ENCODE measurements around the gene BBOX1.

The BBOX1 gene

DNA sequence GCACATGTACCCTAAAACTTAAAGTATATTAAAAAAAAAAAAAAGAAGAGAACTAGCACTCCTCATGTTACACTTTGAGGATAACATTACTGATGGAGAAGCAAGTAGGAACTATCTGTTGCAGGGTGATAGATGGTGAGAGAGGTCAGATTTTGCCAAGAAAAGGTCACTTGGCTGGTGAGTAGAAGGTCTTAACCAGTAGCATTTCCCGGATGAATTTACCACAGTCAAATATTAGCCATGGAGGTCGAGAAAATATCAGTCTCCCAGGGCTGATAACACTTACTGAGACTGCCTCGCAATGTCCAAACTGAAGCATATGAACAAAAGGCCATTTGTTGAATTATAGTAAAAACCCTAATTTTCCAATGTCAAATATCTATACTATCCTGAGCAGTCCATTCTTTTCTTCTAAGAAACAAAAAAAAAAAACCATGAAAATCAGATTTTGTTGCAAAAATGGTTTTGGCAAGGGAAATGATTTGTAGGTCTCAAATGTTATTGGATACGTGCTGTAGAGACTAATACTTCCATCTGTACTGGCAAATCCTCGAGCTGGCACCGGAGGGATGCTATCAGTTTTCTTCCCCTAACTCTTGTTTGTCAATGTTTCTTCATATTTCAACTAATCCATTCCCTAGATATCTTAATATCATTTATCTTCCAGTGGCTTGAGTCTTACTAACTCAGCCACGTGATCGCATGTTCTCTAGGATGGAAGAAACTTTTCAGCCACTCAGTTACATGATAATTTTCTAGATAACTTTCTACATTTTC, 14.5 kb upstream of the BBOX1 start:
- no peak for DNase-seq

DNA sequence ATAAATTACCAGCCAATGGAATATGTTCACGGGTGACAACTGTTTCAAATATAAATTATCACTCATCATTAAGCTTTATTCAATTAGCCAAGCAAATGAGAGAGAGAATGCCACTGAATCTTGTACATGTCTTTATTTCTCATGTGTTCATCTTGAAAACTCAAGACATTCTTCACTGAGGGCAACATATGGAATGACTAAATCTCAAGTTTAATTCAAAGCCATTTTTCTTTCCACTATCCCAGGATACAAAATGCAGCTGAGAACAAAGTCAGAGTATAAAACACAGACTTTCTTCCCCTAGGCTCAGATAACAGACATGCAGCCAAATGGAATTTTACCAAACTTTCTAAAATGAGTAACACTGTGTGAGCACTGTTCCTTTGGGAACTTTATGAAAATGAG, 12.1 kb upstream of the BBOX1 start:
- DNase-seq: no peak

DNA sequence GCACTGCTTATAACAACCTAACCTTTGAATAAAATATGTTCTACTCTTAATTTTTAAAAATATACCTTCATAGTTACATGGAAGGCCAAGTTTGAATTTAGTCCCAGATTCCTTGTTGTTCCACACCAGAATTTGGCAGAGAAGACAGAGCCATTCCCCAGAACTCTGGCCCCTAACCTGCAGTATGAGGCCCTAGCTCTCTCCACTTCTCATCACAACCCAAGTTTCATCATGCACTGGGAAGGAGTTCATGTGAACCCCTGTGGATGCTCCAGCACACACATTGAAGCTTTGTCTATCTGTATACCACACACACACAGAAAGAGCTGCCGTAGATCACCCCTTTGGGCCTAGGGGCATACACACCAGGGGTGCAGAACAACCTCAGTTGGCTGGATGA, 10.6 kb upstream of the BBOX1 start:
- no peak for DNase-seq

DNA sequence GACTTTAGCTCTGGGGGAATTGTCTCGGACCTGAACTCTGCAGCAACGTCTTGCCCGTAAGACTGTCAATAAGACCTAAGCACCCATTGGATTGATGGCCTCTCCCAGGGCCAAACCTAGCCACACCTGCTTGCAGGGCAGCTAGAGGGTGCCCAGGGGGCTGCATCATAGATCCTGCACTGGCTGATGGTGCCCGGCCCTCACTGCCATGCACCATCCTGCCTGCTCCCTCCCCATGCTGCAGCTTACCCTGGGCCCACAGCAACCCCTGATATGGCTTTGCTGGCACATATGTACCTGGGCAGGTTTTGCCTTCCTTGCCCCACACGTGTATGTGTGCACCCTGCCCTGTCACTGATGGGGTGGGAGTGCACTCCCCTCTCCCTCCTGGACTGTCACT, 8.9 kb upstream of the BBOX1 start:
- no peak for DNase-seq

DNA sequence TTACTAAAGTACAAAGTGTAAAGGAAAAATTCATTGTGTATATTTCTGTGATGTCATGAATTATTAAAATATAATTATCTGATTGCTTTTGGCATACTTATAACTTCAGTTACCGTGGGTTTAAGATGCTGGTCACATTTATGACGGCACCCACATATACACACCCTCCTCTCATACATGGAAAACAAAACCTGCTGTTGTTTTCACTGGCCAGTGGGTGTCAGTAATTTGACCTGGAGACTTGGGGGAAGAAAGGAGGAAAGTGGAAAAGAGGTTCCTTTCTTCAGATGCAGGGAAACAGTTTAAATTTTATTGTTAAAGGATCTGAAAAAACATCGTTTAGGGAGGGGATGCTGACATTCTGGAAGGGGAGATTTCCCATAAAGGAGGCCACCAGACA, 742 bp upstream of the BBOX1 start:
- no peak for DNase-seq

DNA sequence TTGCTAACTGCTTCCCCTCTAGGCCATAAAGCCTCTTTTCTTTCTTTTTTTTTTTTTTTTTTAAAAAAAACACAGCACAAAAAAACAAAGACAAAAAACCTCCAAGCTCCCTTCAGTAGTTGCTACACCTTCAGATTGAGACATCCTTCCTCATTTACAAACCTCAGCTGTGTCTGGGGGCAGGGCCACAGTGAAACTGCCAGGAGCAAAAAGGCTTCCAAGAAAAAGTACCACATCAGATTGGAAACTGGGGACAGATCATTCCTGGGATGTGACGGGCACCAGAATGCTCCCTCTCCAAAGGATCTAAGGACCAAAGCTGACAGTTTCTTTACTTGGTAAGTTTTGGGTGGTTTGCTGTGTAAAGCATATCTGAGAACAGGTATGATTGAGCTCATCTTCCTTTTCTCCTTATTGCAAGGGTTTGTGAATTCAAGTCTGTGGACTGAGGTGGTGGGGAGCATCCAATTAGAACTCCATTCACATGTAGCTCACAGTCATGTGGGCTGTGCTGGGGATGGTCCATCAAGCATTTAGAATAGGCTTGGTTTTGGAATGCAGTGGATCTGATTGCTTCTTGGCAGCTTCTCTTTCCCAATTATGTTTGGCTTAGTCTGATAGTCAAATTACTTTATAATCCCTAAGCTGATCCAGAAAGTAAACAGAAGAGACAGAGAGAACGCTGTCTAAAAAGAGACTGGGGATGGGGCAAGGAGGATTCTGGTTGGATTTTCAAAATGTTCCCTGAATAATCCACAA, 705 bp downstream of the BBOX1 start:
- no peak for DNase-seq

DNA sequence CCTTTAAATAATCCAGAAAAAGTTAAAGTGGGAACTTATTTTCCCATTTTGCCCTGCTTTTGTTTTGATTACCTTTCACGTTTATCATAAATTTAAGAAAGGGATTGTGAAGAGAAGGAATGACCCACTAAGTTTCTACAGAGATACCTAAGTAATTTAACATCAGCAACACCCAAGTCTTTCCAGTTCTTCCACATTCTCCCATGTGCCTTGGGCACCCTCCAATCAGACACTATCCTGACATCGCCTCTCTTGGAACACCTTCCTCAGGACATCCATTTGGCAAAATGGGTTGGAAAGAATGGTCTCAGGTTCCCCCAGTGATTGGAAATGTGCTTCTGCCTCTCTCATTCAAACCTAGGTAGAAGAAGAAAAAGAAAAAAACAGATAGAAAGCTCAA, 6.3 kb downstream of the BBOX1 start:
- no peak for DNase-seq

DNA sequence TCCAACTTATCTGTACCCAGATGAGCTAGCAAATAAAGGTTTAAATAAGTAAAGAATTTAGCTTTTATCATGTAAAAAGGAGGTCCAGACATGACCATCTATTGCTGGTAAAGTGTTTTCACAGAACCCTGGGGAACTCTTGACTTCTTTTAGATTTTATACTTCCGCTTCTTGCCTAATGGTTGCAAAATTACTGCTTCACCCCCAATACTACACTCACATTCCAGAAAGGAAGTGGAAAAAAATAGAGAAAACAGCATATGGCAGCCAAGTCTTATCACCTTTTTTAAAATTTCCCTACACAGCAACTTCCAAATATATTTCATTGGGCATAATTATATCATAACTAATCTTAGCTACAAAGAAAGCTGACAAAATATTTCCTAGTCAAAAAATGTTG, 12.1 kb downstream of the BBOX1 start:
- DNase-seq: no peak

DNA sequence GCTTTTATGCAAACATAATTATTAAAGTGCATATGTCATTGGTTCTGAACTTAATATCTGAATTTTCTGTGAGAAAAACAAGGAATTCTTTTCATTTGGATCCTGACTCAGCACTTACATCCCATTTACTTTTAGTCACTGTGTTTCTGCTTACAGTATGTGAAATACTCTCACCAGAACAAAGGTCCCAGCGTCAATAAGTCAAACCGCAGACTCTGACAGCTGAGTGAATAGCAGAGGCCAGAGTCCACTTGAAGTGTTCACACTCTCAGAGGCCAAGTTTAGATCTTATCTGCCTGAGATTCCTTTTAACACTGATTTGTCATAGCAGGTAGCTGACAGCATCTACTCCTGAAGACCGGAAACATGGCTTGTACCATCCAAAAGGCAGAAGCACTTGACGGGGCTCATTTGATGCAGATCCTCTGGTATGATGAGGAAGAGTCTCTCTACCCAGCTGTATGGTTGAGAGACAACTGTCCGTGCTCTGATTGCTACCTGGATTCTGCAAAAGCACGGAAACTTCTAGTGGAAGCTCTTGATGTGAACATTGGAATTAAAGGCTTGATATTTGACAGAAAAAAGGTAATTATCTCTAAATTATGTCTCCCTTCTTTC, 14.6 kb downstream of the BBOX1 start:
- no peak for DNase-seq

DNA sequence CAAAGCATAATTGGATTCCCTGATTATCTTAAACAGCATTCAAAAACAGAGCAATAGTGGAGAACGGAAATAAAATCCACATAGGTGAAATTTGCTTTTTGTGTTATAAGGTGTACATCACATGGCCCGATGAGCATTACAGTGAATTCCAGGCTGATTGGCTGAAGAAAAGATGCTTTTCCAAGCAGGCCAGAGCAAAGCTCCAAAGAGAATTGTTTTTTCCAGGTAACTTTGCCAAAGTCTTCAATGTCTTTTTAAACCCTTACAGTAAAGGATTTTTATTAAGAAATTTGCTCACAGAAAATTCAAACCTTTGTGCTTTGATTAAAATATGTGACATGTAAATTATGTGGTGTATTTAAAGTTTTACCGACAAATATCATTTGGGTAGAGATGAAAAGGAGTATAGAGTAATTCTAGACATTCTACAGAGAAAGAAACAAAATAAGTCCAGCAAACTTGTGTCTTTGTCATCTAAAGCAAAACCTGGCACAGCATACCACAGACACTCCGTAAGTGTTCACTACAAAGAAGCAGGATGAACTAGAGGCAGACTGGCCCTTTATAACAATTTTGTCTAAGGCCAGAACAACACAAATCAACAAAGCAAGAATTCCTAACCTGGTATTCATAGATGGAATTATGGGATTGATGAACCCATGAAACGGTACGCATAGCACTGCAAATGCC, 16.6 kb downstream of the BBOX1 start:
- no peak for DNase-seq

DNA sequence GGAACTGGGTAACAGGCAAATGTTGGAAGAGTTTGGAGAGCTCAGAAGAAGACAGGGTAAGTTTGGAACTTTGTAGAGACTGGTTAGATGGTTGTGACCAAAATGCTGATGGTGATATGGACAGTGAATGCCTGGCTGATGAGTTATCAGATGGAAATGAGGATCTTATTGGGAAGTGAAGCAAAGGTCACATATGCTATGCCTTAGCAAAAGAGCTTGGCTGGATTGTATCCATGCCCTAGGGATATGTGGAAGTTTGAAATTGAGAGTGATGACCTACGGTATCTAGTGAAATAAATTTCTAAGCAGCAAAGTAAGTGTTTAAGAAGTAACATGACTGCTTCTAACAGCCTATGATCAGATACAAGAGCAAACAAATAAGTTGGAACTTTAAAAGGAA, 17.8 kb downstream of the BBOX1 start:
- no peak for DNase-seq

DNA sequence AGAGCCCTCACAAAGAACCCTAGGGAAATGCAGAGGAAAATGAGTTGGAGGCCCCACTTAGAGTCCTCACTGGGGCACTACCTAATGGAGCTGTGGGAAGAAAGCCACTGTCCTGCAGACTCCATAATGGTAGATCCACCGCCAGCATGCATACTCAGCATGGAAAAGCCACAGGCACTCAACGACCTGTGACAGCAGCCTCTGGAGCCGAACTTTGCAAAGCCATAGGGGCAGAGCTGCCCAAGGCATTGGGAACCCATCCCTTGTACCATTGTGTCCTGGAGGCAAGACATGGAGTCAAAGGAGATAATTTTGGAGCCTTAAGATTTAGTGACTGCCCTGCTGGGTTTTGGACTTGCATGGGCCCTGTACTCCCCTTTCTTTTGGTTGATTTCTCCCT, 18.8 kb downstream of the BBOX1 start:
- DNase-seq: no peak

DNA sequence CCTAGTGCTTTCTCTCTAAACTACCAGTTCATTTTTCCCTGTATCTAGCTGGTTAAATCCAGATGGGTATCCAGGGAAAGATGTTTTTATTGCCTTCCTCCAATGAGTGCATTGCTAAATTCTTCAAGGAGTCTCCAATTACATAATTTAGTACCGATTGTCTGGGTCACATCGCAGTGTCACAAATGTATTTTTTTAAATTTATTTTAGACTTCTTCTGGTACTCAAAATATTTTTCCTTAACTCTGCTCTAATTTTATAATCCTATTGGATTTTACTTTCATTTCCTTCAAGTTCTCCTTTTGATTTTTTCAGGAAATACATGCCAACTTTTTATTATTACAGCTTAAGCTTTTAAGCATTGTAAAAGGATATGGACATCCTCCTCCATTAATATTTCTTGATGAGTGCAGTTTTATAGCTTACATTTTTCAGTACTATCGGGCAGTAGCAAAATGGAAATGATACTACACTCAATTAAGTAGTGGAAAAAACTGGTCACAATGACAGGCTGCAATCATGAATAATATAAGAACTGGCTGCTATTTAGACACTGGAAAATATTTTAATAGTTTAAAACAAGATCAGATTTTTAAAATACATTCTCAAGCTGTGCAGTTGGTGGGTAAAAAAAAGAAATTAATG, 20.3 kb downstream of the BBOX1 start:
- DNase-seq: no peak

DNA sequence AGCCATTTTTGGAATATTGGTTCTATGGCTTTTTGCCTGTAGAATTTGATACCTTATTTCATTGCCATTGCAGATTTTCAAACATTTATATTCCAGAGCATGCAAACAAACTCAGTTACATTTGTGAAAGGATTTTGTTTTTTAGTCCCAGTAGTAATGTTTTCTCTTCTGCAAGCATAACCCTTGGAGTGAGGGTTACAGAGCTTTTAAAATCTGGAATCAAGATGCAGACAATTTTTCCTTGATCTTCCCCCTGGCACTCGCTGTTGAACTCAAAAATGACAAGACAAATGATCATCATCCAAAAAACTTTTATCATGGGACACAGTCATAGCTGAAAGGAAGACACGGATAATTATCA, 20.8 kb downstream of the BBOX1 start:
- DNase-seq: no peak

DNA sequence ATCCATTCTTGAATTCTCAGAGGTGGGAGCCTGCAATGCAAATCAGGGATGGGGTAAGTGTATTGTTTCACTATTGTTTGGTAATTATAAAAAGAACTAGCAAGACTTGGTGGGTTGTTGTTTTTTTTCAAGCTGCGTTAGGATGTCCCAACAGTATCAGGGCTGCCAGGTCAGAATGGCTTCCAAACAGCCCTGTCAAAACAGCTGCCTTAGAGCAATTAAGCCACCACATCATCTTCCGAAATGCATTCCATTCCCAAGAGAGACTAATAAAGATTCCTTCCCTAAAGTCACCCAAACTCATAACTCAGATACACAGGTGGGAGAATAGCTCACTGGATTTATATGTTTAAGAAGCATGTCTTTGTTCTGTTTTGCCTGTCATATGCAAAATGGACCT, 23.5 kb downstream of the BBOX1 start:
- DNase-seq: no peak

DNA sequence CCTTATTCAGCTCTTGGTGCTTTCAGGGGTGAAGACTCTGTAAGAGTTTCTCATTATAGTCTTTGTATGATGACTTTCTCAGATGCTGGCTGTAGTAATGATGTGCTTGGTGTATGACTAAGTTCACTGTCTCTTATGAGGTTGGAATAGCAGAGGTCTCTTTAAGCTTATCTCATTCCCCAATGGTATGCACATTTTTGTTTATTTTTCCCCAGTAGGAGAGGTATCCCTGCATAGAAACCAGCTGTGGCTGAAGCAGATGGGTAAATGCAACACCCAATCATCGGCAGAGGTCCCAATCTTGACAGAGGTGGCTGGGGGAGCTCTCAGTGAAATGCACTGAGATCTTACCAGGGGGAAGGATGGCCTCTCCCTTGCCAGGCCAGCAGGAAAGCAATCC, 34.6 kb downstream of the BBOX1 start:
- DNase-seq: no peak

DNA sequence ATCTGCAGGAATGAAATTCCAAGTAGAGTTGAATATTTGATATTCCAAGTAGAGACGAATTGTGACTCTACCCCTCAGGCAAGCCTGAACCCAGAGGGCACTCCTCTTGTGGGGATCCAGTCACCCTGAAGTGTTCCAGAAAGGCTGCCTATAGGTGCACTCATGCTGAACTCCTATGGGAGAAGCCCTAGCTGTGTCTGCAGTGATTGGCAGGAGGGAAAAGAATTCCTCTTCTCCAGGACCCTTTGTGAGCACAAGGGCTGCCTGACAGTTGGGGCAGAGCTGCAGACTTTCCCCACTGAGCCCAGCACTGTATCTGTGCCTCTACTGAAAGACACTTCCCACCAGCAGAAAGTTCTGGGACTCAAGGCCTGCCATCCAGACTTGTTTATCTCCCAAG, 35.0 kb downstream of the BBOX1 start:
- no peak for DNase-seq

DNA sequence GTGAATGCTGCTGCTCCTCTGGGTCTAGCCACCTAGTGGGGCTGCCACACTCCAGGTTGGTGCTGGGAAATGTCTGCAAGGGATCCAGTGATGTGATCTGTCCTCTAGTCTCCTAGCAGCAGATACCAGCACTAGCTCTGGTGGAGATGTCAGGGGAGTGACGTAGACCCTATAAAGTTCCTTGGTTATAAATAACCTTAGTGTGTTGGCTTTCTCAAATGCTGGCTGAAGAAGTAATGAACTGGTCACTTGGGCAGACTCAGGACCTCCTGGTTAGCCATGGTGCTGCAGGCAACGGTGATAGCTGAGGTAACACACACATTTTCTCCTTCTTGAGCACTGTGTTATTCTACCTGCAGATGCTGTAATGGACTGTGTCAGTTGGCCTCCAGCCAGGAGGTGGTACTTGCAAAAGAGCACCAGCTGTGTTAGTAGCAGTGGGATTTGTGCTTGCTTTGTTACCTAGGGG, 35.5 kb downstream of the BBOX1 start:
- DNase-seq: no peak

DNA sequence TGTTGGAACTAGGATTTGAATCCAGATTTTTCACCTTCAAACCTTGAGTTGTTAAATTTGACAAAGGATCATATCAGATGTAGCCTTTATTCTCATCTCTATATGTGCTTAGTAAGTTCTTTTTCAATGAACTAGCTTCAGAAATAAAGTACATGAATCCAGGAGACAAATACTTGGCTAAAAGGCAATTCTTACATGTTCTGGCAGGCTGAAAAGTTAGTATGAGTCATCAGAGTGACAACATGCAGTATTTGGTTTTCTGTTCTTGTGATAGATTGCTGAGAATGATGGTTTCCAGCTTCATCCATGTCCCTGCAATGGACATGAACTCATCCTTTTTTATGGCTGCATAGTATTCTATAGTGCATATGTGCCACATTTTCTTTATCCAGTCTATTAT, 40.4 kb downstream of the BBOX1 start:
- no peak for DNase-seq

DNA sequence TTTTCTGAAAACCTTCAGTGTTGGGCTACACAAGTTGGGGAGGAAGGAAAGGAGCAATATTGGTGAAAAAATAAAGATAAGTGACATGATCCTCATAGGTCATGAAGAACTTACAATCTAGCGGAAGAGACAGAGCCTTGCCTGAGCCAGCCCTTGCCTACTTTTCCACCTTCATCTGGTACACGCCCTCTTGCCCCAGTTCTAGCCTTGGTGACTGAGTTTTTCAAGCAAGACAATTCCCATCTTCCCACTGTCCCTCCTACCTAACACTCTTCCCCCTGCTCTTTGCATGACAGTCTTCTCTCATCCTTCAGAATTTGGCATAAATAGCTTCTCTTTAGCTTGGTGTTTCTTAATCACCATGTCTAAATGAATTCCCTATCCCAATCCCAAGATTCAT, 42.6 kb downstream of the BBOX1 start:
- no peak for DNase-seq

DNA sequence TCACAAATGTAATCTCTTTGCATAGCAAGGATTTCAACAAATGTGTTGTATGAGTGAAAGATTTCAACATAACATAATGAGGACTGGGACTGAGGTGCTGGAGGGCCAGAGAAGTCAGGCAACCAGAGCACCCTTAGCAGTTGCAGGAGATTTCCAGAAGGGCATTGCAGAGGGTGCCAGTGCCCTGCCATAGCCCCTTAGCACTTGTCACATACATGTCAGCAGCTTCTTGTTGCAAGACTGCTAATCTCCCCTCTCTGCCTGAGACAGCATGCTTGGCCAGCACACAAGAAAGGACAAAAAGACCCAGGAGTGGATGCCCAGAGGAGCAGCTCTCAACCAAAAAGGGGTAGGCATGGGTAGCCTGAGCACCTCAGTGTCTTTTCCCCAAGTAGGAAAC, 43.2 kb downstream of the BBOX1 start:
- no peak for DNase-seq

DNA sequence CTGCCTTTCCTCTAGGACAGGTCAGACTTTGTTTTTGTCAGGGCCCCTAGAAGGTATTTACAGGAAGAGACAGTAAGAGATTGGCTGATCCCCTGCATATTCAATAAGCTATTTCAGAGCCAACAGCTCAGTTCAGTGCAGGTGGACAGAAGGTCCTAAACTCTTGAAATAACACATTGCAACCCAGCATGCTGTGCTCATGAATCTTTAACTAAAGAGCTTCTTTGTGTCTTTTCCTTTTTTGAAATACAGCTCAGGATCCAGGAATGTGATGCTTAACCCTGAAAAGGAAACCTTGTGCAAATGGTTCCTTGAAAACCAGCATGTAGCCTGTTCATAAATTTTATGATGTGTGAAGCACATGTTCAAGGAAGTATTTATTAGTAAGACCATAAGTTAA, 43.9 kb downstream of the BBOX1 start:
- DNase-seq: no peak

DNA sequence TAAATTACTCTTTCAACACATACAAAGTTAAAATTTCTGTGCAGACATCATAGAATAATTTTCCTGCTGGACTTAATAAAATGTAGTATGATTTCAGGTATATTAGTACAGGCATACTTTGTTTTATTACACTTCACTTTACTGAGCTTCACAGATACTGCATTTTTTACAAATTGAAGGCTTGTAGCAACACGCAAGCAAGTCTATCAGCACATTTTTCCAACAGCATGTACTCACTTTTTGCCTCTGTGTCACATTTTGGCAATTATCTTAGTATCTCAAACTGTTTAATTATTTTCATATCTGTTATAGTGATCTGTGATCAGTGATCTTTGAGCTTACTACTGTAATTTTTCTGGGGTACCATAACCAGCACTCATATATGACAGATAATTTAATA, 44.5 kb downstream of the BBOX1 start:
- DNase-seq: no peak
